AG04450 (cell line): ENCODE measurements around the gene TDRD9. TPM values are rescaled to one million over a fixed set of nuclear protein-coding genes. Genes with fewer than 3 reads are reported as not detected.

Source experiments
- CTCF ChIA-PET: fragments of 300-600, 350-600 bp; formaldehyde crosslinking; extraction: SDS; loops from one replicate; lab custom pipeline; 2022; ENCODE audit warnings: antibody characterized with exemption, inconsistent platforms; lab: Charles Lee
- POLR2A ChIA-PET: fragments of 350-600 bp; formaldehyde crosslinking; extraction: SDS; loops from one replicate; lab custom pipeline; 2021; ENCODE audit warnings: antibody characterized with exemption, inconsistent platforms; lab: Yijun Ruan, JAX
- DNase-seq: peaks from one replicate; pipeline ENCODE4 v3.0.0-alpha.2; 2011; ENCODE audit warnings: low read depth, low spot score
- H3K27ac ChIP-seq: one replicate; pipeline ENCODE4 v1.5.1; 2012; ENCODE audit warnings: low read depth, low read length, control low read depth
- H3K27me3 ChIP-seq: one replicate; pipeline ENCODE4 v1.6.0; 2012; ENCODE audit warnings: low read length; ENCODE audit not compliant: control insufficient read depth, insufficient read depth
- H3K4me3 ChIP-seq: 2 replicates; pipeline ENCODE4 v1.5.1; 2011; ENCODE audit warnings: mild to moderate bottlenecking, low read depth, low read length, control low read depth
- H3K9me3 ChIP-seq: 2 replicates; pipeline ENCODE4 v1.5.1; 2012; ENCODE audit warnings: low read length; ENCODE audit not compliant: control insufficient read depth, insufficient read depth
- polyA plus RNA-seq: library from polyadenylated mRNA; depleted of rRNA; stranded (reverse); fragments of >200 nt; gene quantifications from 2 replicates; pipeline ENCODE4 v1.2.3, GENCODE V29; 2011
- TF ChIP-seq, protein P1 (sequence below): IDR thresholded peaks from 2 replicates; pipeline ENCODE4 v1.5.1; 2011; ENCODE audit warnings: low read depth, low read length, control low read depth, inconsistent platforms

Gene TDRD9
- polyA plus RNA-seq, 1 experiment: 0.05 TPM

DNA sequence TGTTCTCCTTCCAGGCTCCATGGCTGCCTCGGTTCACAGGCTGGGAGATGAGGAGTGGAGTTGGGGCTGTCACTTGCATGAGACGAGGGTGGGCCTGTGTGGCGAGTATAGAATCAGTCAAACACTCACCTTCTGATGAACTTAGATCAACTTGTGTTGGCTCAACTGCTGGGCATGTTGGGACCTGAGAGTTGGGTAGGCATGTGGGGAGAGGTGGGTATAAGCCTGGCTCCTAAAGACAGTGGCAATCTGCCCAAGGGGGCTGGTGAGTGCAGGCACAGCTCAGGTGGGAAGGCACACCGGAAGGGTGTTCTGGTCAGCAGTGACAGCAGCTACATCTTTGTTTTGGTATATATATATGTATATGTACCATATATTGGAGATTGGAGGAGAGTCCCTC, 30.1 kb upstream of the TDRD9 start:
- DNase-seq: no peak
- peaks cover 4% of the 10 kb centered on the region for H3K27me3 ChIP-seq
- no peak overlapping the region for H3K4me3 ChIP-seq
- CTCF ChIA-PET: no interaction called here
- peaks cover 7% of the 10 kb centered on the region for H3K9me3 ChIP-seq
- TF ChIP-seq, protein P1, sequence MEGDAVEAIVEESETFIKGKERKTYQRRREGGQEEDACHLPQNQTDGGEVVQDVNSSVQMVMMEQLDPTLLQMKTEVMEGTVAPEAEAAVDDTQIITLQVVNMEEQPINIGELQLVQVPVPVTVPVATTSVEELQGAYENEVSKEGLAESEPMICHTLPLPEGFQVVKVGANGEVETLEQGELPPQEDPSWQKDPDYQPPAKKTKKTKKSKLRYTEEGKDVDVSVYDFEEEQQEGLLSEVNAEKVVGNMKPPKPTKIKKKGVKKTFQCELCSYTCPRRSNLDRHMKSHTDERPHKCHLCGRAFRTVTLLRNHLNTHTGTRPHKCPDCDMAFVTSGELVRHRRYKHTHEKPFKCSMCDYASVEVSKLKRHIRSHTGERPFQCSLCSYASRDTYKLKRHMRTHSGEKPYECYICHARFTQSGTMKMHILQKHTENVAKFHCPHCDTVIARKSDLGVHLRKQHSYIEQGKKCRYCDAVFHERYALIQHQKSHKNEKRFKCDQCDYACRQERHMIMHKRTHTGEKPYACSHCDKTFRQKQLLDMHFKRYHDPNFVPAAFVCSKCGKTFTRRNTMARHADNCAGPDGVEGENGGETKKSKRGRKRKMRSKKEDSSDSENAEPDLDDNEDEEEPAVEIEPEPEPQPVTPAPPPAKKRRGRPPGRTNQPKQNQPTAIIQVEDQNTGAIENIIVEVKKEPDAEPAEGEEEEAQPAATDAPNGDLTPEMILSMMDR: no peak
- H3K27ac ChIP-seq: no peak overlapping the region
- POLR2A ChIA-PET: no interaction called here

- DNase-seq: no peak
- POLR2A ChIA-PET: no interaction called here
- H3K27ac ChIP-seq: no peak overlapping the region
- H3K27me3 ChIP-seq: peaks cover 4% of the 10 kb centered on the region
- CTCF ChIA-PET: interaction anchor here (2.3 to 2.6 kb wide), 2 partner anchors 19 to 57 kb away, joined by 9 to 20 read pairs; no protein-coding TSS in a partner anchor
- no peak overlapping the region for H3K4me3 ChIP-seq
- TF ChIP-seq, protein P1: no peak
- H3K9me3 ChIP-seq: peaks cover 7% of the 10 kb centered on the region
Measured at GRCh38 chr14:103898711-103899110, 29.5 kb upstream of the TDRD9 start.

DNA sequence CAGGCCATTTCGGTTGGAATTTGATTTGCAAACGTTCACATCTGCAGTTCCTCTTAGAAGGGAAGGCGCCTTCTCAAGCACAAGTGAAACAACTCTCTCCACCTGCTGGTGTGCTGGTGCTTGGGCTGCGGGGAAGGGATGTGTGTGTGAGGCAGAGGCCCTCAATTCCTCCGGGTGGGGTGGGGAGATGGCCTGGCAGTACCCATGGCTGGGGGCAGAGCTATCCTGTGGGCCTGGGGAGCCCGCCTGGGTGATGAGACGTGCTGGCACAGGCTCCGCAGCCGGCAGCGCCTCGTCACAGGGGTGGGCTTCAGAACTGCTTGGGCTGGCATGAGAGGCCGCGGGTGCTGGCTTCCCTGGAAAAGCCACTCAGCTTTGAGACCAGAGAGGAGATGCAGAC, 28.9 kb upstream of the TDRD9 start:
- POLR2A ChIA-PET: no interaction called here
- H3K9me3 ChIP-seq: peaks cover 7% of the 10 kb centered on the region
- CTCF ChIA-PET: interaction anchor here (1.1 to 2.6 kb wide), 3 partner anchors 18 to 91 kb away, joined by 3 to 20 read pairs (median 9); no protein-coding TSS in a partner anchor
- TF ChIP-seq, protein P1: no peak
- no peak overlapping the region for H3K27ac ChIP-seq
- peaks cover 4% of the 10 kb centered on the region for H3K27me3 ChIP-seq
- no peak overlapping the region for H3K4me3 ChIP-seq
- DNase-seq: no peak

DNA sequence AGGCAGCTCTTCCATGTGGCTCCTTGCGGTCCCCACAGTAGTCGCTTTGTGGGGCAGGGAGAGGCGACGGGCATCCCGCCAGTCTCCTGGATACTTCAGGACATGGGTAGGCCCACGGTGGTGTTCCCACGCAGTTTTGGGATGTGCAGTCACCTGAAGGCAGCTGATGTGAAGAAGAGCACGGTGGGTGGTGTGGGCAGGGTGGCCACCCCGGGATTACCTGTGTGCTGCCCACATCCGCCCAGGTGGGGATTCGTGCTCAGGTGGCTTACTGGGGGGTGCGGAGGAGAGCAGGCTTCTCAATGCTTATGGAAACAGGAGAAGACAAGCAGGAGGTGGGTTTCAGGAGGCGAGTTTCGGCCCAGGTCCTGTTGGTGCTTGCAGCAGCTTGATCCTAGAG, 28.4 kb upstream of the TDRD9 start:
- TF ChIP-seq, protein P1: no peak
- ChIA-PET CTCF (interaction anchor here (0.7 to 2.6 kb wide), 9 partner anchors 9 to 279 kb away, joined by 3 to 20 read pairs (median 4); a partner anchor contains a TSS), POLR2A (no interaction called here)
- H3K9me3 ChIP-seq: peaks cover 7% of the 10 kb centered on the region
- no peak for DNase-seq
- no peak overlapping the region for H3K27ac ChIP-seq
- H3K27me3 ChIP-seq: peaks cover 4% of the 10 kb centered on the region
- no peak overlapping the region for H3K4me3 ChIP-seq

DNA sequence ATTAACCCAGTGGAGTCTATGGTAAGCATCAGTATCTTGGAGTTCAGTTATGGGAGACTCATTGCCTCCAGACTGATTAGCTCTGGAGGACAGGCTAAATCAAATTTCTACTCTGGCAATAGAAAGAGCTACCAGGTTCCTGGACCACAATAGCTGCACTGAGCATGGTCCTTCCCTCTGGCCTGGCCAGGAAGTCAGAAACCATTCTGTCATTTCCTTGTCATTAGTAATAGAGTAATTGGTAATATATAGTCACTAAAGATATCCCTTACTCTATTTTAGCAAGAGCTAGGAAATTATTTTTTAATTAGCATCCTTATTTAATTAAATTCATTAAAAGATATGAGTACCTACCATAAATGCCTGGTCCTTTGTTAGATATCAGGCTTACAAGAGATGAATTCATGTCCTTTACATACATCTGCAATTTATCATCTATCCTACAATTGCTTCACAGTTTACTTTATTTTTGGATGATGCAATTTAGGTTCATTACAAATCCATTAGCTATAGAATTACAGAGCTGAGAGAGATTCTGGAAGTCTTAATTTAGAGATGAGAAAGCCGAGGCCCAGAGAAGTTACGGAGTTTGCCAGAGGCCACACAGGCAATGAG, 23.7 kb upstream of the TDRD9 start:
- ChIA-PET CTCF (interaction anchor here (0.5 to 1.9 kb wide), 7 partner anchors 12 to 96 kb away, joined by 3 to 10 read pairs (median 7); a partner anchor contains a TSS), POLR2A (no interaction called here)
- H3K4me3 ChIP-seq: no peak overlapping the region
- no peak overlapping the region for H3K27ac ChIP-seq
- no peaks in the 10 kb centered on the region for H3K27me3 ChIP-seq
- no peak for DNase-seq
- H3K9me3 ChIP-seq: no peaks in the 10 kb centered on the region
- TF ChIP-seq, protein P1: no peak
